GM21786 (cell line): ENCODE measurements around the gene H6PD.

Experiments used
- ATAC-seq: cut with Tn5 transposase; IDR thresholded peaks from one replicate; pipeline ENCODE4 v1.9.1; 2021; ENCODE audit not compliant: unreplicated experiment

Gene H6PD

DNA sequence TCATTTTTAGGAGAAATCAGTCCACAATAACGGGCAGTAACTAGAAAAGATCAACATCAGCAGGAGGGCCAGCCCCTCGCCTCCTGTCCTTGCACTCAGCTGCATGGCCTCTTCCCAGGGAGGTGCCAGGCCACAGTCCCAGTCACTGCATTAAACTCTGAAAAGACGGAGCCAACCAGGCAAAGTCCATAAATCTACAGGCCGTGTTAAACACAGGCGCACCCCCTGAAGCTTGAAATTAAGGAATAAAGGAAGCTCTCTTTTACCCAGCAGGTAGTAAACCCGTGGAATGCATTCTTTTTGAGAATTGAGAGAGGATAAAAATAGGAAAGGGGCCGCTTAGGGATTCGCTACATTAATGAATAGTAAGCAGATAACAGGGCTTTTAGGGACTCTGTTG is 18.4 kb downstream of the H6PD start:
- no peak for ATAC-seq

DNA sequence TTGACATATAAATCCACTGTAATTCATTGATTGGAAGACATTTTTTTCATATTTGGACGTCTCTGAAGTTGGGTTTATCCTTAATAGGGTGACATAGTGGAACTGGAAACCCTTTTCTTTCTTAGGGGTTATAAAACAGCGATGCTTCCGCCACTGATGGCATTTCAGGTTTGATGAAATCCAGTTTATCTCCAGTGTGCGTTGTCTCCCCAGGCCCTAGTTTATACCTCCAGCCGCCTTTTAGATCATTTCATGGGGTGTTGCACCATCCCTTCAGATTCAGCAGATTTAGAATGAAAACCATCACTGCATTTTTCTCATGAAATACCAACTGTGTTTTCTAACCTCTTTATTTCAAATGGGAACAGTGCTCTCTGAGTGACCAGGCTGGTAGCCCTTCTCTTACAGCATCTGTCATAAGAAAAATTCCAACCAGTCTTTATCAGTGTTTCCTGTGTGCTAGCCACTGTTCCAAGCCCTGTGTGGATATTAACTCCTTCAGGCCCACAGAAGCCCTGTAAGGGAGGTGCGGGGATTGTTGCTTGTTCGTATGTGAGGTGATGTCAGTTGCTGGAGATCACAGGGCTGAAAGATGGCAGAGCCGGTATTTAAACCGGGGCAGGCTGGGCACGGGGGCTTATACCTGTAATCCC is 19.0 kb downstream of the H6PD start:
- ATAC-seq = no peak

DNA sequence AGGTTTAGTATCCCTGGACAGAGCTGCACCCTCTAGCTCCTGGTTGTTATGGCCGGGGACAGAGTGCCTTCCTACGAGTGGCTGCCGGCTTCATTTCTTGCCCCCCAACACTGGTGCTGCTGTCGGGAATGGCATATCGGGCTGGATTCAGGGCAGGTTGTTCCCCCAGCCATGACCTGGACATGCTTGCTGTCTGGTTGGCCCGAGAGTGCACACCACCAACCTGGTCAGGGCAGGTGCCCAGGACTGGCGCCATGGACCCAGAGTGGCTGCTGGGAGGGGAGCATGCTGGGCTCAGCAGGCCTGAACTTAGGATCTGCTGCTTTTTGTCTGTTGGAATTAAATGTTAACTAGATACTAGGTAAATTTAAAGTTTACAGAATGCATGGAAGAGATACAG is 21.8 kb downstream of the H6PD start:
- no peak for ATAC-seq

DNA sequence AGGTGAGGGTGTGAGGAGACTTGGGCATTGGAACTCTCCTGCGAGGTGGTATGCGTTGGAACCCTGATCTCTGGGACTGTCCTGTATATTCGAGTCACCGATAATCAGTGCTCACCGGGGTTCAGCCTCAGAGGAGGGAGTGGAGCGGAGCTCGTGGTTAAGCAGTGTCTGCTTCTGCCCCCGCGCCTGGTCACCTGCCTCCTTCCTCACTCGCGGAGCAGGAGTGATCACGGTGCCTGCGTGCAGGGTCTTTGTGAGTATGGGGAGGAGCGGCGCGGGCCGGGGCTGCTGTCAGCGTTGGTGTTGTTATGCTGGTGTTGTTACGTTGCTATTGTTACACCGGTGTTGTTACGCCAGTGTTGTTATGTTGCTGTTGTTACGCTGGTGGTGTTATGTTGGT is 23.3 kb downstream of the H6PD start:
- no peak for ATAC-seq

DNA sequence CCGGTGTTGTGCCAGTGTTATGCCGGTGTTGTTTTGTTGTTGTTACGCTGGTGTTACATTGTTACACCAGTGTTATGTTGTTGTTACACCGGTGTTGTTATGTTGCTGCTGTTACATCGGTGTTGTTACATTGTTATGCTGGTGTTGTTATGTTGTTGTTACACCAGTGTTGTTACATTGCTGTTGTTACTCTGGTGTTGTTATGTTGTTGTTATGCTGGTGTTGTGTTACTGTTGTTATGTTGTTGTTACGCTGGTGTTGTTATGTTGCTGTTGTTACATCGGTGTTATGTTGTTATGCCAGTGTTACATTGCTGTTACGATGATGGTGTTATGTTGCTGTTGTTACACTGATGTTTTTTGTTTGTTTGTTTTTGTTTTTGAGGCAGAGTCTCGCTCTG is 24.1 kb downstream of the H6PD start:
- ATAC-seq = no peak

DNA sequence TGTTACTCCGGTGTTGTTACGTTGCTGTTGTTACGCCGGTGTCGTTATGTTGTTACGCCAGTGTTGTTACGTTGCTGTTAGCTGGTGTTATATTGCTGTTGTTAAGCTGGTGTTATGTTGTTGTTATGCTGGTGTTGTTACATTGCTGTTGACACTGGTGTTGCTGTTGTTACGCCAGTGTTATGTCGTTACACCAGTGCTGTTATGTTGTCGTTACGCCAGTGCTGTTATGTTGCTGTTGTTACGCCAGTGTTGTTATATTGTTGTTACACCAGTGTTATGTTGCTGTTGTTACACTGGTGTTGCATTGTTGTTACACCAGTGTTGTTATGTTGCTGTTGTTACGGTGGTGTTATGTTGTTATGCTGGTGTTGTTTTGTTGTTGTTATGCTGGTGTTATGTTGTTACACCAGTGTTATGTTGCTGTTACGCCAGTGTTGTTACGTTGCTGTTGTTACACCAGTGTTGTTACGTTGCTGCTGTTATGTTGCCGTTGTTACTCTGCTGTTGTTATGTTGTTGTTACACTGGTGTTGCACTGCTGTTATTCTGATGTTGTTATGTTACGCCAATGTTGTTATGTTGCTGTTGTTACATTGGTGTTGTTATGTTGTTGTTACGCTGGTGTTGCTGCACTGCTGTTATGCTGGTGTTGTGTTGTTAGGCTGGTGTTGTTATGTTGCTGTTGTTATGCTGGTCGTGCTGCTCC is 25.6 kb downstream of the H6PD start:
- no peak for ATAC-seq

DNA sequence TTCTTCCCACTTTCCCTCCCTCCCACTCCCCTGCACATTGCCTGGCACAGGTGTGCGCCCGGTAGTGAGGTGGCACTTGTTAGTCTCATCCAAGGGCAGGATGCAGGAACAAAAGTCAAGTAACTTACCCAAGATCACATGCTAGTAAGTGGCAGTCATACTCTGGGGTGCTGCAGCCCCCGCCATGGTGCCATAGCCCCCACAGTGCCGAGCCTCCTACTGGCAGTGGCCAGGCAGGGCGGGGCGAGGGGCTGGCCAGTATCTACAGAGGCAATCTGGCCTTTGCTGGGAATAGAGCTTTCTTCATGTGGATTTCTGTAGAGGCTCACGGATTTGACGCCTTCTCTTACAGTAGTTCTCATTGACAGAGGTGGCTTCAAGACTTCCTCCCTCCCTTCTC is 26.9 kb downstream of the H6PD start:
- no peak for ATAC-seq

DNA sequence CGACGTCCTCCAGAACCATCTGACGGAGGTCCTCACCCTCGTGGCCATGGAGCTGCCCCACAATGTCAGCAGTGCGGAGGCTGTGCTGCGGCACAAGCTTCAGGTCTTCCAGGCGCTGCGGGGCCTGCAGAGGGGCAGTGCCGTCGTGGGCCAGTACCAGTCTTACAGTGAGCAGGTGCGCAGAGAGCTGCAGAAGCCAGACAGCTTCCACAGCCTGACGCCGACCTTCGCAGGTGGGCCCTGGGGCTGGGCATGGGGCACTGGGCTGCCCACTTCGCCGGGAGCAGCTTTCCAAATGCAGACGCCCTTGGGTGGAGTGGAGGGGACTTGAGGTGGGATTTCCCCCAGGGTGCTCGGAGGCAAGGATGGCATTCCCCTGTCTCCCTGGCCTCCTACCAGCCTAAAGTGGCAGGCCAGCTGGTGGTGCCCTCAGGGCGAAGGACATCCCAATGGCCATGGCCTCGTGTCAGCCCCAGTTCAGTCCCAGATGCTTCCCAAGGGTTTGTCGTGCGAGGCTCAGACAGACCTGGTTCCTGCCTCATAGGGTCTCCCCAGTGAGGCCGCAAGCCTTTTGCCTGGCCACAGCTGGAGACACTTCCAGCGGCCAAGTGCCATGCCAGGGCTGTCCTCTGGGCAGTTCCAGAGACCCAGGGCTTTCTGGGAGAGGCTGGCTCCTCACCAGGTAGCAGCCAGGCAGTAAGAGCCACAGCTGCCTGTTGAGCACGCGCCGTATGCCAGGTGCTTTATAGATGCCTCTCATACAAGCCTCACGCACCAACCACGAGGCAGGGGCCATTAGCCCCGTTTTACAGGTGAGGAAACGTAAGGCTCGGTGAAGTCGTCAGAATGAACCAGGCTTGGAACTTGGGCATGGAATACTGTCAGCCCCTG is 27.8 kb downstream of the H6PD start:
- ATAC-seq = no peak

DNA sequence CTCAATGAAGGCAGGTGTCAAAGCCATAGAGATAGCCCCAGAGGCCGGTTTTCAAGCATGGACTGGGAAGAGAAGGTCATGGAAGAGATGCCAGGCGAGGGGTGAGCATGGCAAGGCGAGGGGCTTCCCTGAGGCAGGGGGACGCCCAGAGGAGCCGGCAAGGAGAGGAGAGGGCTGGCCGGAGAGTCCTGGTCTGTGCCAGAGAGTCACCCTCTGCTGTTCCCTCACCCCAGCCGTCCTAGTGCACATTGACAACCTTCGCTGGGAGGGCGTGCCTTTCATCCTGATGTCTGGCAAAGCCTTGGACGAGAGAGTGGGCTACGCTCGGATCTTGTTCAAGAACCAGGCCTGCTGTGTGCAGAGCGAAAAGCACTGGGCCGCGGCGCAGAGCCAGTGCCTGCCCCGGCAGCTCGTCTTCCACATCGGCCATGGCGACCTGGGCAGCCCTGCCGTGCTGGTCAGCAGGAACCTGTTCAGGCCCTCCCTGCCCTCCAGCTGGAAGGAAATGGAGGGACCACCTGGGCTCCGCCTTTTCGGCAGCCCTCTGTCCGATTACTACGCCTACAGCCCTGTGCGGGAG is 28.8 kb downstream of the H6PD start:
- no peak for ATAC-seq

DNA sequence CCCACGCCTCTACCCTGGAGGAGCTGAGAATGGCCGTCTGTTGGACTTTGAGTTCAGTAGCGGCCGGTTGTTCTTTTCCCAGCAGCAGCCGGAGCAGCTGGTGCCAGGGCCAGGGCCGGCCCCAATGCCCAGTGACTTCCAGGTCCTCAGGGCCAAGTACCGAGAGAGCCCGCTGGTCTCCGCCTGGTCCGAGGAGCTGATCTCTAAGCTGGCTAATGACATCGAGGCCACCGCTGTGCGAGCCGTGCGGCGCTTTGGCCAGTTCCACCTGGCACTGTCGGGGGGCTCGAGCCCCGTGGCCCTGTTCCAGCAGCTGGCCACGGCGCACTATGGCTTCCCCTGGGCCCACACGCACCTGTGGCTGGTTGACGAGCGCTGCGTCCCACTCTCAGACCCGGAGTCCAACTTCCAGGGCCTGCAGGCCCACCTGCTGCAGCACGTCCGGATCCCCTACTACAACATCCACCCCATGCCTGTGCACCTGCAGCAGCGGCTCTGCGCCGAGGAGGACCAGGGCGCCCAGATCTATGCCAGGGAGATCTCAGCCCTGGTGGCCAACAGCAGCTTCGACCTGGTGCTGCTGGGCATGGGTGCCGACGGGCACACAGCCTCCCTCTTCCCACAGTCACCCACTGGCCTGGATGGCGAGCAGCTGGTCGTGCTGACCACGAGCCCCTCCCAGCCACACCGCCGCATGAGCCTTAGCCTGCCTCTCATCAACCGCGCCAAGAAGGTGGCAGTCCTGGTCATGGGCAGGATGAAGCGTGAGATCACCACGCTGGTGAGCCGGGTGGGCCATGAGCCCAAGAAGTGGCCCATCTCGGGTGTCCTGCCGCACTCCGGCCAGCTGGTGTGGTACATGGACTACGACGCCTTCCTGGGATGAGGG is 29.7 kb downstream of the H6PD start:
- no peak for ATAC-seq

DNA sequence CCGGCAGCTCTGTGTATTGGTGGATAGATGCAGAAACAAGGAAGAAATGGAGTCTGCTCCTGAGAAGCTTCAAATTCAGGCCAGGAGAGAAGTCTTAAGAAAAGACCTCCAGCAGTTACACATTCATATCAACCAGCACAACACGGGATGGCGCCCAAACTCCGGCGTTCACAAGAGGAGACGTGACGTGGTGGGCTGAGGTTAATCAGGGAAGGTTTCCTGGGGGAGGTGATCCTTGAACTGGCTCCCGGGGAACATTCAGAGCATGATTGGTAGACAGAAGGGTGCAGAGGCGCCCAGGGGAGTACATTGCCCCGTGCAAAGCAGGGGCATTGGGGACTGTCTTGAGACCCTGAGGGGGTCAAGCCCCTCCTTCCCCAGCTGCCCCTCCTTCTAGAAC is 30.5 kb downstream of the H6PD start:
- no peak for ATAC-seq

DNA sequence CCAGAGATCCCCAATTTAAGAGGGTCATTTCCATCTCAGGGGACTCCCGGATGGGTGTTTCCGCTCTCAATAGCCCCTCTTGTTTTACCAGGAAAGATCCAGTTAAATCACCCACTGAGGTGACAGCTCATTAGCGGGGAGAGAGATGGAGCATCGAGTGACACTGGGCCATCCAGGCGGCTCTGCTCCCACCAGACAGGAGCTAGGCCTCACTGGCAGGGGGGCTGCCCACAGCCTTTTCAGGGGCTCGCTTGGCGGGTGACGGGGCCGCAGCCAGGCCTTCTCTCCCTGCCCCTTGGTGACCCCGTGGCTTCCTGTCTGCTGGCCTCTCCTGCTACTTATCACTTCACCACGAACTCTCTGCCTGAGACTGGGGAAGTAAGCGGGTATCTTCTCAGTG is 31.4 kb downstream of the H6PD start:
- ATAC-seq = no peak

DNA sequence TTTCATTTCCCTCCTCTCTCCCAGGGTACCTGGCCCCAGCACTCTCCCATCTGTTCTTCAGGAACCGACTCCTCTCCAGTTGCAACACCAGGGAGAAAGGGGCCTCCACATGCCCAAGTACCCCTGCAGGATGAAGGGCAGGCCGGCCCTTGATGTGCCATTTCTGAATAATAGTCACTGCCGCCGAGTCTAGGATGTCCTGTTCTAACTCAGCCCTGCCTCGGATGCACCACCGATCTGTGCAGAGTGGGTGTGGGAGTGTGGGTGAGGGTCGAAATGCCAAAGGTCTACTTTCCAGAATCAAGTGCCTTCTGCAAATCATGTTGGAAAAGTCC is 32.7 kb downstream of the H6PD start:
- no peak for ATAC-seq

DNA sequence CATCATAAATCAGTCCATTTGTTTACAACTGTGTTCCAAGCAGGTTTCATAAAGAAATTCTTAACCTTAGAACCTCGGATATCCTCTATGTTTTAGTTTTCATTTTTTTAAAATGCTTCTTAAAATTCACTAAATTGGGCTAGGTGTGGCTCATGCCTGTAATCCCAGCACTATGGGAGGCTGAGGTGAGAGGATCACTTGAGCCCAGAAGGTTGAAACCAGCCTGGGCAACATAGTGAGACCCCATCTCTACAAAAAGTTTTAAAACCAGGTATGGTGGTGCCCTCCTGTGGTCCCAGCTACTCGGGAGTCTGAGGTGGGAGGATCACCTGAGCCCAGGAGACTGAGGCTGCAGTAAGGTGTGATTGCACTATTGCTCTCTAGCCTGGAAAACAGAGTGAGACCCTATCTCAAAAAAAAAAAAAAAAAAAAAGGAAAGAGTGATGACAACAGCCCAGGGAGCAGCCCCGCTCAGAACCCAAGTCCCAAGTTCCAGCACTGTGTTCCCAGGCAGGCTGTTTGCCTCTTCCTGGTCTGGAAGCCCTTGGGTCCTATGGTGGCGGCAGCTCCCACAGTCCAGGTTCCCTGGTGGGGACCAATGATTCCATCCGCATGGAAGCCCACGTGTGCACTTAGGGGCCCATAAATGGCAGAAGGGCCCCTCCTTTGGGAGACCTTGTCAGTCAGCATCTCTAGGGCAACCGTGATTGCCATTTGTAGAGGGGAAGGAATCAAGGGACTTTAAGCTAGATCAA is 33.4 kb downstream of the H6PD start:
- no peak for ATAC-seq

DNA sequence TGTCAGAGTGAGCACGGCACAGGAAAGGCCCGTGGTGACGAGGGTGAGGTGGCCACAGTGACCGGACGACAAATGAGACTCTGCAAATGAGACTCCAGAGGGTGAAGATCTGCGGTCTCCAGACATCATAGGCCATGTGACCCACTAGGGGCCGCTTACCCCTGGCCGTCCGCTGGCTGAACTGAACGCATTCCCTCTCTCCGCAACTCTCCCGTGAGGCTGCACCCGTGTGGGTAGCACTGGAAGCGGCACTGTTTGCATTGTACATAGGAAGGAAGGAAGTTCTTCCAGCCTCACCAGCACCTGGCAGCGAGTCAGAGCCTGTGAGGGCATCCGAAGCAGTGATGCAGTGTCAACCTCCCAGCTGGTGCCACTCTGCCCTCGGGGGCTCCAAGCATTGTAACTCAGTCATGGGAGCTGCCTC is 34.5 kb downstream of the H6PD start:
- ATAC-seq = no peak

DNA sequence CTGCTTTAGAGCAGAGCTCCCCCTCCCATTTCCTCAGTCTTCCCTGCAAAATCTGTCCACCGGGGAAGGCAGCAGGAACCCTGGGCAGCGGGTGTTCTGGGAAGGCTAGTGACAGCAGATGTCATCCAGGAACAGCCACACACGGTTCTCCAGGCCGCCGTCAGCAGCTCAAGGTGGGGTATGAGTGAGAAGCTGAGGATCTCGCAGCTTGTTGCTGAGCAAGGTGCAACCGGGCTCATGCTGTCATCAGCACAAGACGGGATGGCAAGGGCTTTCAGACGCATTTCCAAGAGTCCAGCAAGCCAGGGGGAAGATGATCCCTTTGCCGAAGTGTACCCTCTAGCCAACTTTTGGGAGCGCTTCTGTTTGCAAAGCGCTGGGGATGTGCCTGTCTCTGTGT is 35.1 kb downstream of the H6PD start:
- ATAC-seq = no peak

DNA sequence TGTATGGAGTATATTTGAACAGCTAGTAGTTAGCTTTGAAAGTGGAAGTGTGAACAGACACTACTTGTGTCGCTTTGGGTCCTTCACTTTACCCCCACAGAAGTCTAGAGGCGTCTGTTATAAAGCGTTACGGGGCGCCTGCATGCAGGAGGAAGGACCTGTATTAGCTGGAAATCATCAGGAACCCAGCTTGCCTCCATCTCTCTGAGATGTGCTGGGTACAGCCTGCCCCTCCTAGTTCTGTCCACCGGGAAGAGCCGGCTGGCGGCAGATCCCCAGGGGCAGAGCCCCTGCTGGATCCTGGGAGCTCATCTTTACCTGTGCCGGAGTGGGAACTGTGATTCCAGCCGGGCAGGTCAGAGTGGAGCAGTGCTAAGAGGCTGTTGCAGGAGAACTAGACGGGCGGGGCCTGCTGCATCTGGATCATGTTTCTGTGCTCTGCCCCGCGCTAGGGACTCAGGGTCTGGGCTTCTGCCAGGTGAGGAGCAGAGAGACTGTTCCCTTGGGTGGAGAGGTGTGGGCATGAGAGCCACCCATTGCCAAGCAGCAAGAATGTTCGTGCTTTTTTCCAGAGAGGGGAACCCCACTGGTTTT is 35.8 kb downstream of the H6PD start:
- ATAC-seq = no peak

DNA sequence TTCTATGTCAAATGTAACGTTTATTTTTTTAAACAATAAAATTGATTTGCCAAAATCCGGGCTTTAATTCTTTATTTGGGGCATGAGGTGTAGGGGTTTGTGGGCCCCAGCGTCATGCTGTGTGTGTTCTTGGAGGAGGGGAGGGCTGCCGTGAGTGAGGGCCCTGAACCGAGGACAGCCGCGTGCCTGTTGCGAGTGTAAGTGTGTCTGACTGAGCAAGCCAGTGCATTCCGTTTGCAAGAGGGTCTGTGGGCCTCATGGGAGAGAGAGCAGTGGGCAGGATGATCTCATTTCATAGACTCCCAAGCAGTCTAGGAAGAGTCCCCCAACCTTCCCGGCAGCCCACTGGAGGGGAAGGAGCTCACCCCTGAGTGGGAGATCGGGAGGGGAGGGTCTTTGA is 36.7 kb downstream of the H6PD start:
- no peak for ATAC-seq

DNA sequence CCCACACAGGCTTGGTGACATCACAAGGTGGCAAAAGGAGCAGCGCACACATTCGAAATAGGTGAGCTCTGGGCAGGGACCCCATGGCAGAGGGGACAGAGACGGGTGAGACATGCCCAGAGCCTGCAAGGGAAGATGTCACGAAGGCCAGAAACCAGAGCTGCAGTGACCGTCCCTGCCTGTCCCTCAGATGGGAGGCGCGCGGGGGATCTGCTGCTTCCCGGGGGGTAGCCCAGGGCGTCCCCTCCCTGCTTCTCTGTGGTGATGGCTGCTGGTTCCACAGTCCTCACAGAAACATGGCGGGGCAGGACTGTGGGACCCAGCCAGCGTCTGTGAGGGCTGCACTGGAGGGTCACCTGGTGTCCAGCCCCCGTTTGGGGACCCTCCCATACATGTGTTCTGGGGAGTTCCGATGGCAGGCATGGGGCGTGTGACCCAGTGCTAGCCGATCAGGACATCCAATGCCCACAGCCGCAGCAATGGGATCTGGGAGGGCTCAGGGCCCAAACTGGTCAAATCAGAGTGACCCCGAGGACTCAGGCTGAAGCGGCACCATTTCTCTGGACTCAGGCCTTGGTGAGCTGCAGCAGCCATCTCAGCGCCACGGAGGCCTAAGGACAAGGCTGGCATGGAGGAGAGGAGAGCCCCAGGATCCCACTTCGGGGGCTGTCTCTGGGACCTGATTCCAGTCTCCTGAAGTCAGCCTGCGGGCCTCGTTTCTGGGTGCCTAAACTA is 37.5 kb downstream of the H6PD start:
- no peak for ATAC-seq
